Activated CD8-positive, alpha-beta memory T cell treated with anti-CD3 and anti-CD28 coated beads, Interleukin-2, amount 50 U/mL, for 1 hour (primary cell): ENCODE results near the gene ABLIM1.

Source experiments
- DNase-seq: peaks from one replicate; pipeline ENCODE4 v3.0.0-alpha.2; 2020; ENCODE audit errors: extremely low read depth

The ABLIM1 gene

DNA sequence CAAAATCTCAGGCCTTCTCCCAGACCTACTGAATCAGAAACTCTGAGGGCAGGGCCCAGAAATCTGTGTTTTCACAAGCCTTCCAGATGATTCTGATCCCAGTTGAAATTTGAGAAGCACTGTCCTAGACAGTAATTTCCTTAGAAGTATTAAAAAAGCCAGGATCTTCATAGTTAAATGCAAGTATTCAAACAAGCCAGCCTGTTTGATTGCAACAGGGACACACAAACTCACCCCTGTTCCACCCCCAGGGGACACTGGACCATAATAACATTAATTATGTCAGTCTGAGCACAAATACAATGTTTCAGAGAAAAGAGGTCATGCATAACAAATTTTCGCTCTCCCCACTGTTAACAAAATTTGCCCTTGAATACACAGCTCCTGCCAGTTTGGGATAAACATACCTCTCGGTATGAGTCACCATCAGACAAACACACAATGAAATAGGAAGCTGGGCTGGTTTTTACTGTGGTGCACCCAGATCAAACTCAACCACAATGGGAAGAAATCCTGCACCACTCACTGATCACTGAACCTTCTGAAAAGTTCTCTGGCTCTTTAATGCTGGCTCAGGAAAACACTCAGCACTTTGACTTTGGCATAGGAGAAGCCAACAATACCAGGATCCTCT is 34.3 kb downstream of the ABLIM1 start:
- DNase-seq: no peak

DNA sequence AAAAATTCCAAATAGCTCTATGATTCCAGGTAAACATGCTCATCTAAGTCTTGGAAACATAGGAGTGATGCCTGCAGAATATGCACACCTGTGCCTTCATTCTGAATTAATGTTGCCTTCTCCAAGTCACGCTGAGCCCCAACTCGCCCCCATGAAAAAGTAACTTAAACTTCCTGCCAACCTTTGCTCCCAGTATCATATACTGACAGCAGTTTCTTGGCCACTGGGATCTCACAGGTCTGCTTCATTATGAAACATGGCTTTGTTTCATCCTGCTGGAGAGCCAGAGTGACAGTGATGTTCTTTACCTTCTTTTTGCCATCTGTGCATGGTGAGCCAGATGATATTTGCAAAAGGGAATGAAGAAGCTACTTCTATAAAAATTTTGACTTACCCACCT is 34.9 kb downstream of the ABLIM1 start:
- no peak for DNase-seq

DNA sequence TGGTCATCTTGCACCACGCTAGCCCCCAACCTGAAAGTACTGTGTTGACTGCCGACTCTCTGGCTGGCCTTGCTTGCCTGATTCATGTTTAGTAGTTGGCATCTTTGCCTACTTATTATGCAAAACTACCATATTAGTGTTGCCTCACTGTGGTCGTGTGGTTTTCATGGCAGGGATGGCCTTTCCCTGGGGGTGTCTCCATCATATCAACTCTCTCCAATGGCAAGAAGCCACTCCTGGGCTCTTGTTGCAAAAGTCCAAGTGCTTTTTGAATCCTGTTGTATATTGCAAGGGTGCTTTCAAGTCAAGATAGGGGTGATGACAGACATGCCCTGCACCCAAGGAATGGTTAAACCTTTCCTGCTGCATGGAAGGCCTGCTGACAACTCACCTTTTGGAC is 39.4 kb downstream of the ABLIM1 start:
- DNase-seq: no peak

DNA sequence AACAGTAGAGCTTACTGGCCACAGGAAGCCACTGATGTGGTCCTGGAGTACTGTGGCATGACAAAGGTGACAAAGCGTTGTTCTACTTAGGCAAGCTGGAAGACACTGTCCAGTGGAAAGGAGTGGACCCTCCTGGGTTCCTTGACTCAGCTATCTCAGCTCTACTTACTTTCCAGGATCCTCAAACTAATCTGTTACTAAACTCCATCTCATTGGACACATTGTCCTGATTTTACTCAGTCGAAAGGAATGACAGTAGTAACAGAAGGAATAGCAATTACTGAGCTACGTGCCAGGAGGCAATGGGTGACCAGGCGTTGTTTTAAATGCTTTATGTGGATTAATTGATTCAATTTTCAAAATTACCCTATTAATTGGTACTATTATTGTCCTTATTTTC is 41.6 kb downstream of the ABLIM1 start:
- DNase-seq: no peak

DNA sequence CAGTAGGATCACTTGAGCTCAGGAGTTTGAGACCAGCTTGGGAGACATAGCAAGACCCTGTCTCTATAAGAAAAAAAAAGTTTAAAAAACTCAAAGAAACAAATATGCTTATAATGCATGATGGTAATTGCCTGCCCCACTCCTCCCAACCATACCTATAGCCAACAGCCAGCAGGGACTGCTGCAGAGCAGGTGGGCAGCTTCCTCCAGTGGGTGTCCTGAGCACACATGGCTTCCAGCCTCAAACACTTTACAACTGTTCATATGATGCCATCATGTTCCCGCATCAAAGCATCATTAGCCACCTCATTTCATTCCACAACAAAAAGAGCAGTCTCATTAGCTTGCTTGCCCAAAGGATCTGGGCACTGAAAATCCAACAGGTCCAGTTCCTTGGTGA is 42.0 kb downstream of the ABLIM1 start:
- no peak for DNase-seq

DNA sequence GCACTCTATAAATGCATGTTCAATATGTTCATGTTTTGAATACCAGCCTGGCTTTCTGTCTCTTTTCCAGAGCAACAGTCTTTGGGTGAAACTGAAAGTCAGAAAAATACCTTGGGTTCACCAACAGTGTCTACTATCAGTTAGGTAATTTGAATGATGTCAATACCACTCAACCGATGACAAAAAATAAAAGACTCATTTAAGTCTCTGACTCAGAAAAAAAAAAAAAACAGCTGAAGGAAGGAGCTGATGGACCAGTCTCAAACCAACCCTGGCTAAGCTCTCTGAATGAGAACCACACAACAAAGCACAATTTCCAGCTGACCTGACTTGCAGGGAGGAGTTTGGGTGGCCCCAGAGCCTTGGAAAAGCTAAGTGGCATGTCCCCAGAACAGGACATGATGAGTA is 42.5 kb downstream of the ABLIM1 start:
- DNase-seq: no peak

DNA sequence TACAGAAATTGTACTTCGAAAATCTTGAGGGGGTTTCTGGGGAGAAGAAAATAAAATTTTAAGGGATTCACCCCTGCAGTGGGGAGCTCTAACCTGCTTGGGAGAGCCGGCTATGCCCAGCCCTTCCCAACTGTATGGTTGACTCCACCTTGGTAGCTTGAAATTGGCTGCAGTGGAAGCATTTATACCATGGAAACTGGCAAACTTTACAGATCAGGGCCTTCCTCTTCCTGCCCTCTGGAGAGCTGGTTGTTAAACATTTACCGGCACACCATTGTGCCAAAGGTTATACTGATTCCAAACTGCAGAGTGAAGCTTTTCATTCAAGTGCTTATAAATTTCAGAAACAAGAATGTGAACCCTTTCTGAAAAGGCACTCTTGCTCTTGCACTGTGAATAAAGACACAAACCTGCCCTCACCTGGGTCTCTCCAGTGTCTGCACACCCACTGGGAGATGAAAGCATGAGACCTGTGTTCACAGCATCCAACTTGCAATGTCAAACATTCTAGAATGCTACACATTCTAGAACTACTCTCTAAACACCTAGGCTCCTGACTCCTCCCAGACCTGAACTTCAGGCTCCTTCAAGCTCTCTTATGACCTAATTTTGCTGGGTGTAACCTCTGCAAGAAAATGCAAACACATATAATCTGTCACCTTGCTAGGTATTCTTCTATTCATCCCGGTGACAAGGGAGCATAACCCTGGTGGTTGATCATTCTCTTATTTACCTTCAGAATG is 44.7 kb downstream of the ABLIM1 start:
- DNase-seq: no peak

DNA sequence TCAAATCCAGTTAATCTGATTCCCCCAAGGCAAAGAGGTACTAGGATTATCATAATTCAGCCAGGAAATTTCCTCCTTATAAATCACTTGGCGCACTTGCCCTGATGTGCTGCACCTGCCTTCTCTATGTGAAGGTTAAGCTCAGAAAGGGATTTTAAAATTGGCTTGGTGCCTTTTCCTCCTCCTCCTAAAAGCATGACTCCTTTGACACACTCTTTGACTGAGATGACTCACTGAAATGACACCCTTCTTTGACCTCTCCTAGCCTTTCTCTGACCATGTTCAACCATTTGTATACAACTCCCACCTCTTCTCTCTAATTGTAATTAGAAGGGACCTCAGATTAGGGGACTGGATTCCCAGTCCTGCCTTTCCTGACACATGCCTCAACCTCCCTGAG is 46.5 kb downstream of the ABLIM1 start:
- no peak for DNase-seq

DNA sequence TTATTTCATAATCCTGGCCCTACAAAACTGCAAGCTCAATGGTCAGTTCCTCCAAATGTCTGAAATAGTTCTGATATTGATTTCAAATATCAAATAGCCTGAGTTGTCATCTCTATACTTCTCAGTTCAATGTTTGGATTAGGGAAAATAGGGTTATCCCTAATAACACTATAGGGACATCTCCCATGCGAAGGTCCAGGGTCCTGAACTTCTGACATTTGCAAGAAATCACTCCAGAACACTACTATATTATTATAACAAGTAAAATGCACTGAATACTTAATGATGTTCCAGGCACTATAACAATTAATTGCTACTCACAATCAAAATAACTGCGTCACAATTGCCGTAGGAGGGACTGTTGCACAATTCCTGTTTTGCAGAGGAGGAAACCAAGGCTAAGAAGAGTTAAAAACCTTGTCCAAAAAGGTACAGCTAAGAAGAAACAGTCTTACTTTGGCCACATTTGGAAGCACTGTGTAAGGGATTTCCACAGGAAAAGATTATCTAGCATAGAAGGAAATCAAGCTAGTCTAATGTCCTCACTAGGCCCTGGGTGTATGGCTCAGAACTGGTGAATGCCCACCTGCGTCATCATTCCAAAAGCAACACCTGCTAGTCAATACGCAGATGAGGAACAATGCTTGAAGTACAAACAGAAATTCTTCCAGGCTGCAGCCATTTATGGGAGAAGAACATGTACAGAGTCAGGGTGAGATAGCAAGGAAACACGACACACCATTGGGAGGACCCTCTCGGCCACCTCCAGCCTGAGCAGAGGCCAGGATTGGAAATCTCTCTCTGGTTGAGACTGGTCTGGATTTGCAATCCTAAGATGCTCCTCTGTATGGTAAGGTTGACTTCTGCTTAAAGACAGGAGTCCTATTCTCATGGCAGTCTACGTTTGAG is 48.3 kb downstream of the ABLIM1 start:
- no peak for DNase-seq

DNA sequence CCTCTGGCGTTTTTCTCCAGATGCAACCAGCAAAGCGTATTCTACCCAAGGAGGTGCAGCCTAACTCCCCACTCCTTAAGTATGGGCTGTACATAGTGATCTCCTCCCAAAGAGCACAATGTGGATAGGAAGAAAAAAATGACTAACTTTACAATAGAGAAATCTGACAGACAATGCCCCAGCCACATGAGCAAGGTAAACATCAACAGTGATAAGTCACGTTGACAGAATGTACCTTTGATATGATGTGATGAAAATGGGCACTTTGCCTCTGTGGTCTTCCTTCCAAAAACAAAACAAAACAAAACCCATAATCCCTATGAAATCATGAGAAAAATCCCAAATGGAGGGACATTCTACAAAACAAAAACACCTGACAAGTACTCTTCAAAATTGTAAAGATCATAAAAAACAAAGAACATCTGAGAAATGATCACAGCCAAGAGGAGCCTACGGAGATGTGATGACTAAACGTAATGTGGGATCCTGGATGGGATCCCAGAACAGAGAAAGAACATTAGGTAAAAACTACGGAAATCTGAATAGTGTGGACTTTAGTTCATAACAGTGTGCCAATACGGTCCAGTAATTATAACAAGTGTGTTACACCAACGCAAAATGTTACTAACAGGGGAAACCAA is 50.6 kb downstream of the ABLIM1 start:
- no peak for DNase-seq

DNA sequence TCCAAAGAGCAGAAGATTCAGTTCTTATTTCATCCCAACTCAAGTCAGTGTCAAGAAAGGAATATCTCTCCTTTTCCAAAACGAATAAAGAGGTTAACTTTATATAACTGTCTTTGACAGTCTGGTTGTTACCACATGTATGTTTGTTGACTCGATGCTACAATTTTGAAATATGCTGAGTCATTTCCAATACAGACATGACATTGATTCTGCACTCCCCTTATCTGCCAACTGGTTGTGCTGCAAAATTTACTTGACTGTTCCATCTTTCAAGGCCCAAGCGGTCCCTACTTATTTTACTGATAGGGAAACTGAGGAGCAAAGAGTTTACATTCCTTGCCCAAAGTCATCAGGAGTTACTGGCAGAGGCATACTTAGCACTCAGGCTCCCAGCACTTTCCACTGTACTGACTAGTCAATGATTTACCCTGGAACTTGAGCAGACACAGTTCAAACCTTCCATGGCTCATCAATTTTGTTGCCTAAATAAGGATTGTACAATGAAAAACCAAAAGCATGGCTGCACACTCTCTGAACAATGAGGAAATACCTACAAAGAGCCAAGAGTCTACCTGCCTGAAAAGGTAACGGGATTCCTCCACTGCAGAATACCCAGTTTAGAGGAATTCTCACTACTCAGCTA is 52.8 kb downstream of the ABLIM1 start:
- no peak for DNase-seq

DNA sequence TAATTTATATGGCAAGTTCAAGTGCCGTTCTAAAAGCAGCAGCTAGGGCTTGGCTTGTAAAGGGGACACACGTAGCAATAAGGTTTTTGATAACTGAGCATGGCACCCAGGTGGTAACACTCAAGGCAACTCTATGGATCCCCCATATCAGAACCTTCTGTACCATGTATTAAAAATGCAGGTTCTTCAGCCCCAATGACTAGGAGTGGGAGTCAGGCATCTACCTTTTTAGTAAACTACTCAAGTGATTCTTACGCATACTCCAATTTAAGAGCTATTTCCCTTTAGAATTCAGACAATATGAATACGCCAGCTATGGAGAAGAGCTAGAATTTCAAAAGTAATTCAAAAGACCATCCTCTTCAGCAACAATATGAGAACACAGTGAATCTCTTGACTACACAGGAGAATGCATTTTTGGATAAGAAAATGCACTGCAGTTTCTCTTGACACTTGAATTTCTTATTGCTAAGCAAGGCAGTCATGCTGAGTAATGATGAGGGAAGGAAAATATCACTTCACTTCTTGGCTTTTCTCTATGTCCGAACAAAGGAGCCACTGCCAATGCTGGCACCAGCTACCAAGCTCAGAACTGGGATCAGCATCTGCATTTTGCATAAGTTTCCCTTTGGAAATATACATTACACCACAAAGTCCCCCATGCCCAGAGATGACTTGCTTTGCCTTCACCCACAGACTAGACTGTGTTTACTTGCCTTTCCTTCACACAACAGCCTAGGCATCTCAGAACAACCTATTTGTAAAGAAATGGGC is 53.5 kb downstream of the ABLIM1 start:
- DNase-seq: no peak

DNA sequence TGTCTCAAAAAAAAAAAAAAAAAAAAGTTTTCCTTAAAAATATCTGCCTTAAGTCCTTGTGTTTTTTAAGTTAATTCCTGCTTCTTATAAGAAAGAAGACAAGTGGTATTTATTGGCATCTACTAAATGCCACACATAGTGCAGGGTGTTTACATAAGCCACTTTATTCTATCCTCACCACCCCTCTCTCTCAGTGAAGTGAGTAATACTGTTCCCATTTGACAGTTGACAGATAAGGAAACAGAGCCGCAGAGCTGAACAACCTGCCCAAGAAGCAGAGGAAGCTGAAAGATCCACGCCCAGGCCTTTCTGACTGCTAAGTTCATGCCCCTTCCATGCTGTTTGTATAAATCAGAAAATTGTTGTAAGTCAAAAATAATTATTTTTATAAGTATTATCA is 54.1 kb downstream of the ABLIM1 start:
- no peak for DNase-seq

DNA sequence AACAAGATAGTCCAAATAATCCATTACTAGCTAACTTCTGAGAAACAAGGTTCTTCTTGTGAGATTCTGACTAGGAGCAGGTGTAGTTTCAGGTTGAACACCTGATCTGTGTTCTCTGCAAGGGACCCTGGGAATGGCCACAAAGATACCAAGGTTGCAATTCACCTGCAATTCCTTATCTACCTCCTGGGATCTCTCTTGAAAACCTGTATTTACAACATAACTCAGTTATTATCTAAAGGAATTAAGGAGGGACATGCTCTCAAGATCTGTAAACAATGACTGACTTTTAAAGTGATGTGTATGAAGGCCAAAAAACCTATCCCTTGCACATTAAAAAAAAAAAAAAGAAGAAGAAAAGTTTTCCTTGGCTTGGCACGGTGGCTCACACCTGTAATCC is 54.8 kb downstream of the ABLIM1 start:
- no peak for DNase-seq

DNA sequence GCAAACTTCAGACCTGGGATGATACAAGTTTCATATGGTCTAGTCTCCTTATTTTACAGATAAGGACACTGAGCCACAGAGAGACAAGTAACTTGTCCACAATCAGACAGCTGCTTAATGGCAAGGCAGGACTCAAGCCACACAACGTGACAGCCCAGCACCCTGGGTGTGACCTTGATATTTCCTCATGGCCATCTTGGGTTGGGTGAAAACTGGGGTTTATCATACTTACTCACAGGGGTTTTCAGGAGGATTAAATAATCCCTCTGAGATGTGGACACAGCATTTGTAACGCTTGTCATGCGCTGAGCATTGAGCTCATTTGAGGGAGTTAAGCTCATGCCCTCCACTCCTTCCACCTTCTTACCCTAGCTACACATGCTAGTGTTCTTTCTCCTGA is 58.0 kb downstream of the ABLIM1 start:
- no peak for DNase-seq

DNA sequence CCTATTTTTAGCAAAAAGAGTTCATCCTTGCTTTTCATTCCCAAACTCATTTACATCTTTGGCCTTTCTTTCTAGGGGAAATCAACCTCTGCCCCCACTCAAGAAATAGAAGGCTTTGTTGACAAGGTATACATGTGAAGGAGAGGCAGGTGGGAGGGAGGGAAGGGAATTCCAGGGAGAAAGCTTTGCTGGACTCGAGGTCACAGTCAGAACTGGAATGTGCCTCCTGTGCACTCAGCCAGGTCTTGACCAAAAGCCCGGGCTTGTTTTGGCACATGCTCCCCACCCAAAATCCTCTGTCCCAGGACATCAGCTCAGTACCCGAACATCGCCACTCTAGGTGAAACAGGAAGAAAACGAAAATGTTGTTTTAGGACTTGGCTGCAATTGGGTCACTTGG is 61.3 kb downstream of the ABLIM1 start:
- DNase-seq: no peak

DNA sequence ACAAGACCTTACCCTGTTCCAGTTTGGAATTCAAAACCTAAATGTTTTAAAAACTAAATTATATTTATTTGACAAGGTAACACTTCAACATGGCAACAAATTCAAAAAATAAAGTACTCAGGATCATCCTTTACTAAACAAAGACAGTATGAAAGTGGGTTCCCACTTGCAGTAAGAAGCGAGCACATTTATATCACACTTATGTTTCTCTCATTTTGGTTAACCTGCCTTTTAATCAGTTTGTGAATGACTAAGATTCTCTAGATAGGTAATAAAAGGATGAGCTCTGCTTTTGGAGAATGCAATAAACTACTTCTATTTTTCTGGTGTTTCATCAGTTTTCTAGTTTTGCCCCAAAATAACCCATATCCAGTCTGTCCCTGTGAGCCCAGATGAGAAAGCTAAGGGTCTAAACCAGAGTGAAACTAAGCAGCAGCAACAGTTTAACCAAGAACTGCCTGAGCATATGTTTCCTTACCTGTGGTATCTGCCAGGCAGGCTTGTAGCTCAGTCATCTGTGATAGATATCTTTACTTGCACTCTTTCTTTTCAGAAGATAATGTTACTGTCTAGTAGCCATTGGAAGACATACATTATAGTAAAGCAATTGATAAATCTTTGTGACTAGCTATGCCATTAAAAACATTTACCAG is 64.1 kb downstream of the ABLIM1 start:
- no peak for DNase-seq

DNA sequence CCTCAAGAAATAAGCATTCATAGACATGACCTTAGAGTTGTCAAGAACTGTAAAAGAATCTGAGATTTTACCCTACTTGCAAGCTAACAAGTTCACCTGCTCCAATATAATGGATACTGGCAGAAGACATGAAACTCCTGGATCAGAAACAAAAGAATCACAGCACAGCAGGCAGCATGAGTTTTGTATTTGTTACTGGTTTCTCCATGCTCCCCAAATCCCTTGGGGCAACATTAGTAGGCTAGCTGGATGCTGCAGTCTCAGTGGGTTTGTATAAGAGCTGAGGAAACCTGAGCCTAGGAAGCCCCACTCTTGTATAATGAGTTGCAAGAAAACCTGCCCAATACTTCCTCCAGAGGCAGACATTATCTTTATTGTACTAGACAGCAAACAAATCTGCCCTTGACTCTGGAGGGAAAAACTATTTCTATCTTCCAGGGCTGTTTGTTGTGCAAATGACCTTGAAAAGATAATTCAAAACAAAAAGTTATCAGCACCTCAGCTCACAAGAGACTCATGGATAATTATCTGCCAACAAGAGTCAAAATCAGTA is 64.8 kb downstream of the ABLIM1 start:
- DNase-seq: no peak

DNA sequence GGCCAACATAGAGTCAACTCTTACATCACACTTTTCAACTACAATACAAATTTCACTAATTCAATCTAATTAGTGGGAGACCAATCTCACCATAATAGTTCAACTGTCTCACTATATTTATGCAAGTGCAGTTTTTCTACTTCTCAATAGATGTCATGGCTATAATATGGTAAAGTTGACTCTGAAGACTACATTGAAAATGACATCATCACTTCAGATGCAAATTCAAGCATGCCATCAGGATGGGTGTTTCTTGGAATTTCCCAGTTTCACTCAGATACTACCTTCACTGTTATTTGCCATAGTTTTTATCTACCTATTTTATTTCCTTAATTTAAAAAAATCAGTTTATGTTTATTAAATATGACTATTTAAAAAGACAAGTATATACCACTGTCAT is 67.1 kb downstream of the ABLIM1 start:
- DNase-seq: no peak

DNA sequence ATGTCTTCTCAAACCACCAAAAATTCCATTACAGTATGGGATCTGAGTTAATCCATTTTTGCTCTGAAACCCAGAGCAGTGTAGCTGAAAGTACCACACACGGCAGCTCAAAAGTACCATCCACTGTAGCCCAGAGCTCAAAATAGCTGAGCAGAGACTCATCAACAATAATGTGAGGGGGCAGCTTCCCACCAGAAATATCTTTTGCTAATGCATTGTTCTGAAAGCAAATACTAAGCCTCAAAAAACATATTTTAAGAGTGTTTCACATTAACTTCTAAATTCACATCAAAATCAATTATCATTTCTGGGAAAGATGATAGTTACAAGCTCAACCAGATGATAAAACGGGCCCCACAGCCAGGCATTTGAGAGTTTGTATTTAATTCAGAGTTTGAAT is 73.7 kb downstream of the ABLIM1 start:
- no peak for DNase-seq
